GM19324 (cell line): ENCODE results near the gene MAGI2.

Experiments
- ATAC-seq: cut with Tn5 transposase; IDR thresholded peaks from one replicate; pipeline ENCODE4 v1.9.1; 2021; ENCODE audit warnings: mild to moderate bottlenecking, moderate library complexity; ENCODE audit not compliant: unreplicated experiment, low FRiP score

Gene MAGI2

GRCh38 chr7:78148166-78148894 lies 1305.1 kb downstream of the MAGI2 start:
- ATAC-seq, result no peak

- no peak for ATAC-seq
Measured at GRCh38 chr7:78146546-78146945, 1306.9 kb downstream of the MAGI2 start.

DNA sequence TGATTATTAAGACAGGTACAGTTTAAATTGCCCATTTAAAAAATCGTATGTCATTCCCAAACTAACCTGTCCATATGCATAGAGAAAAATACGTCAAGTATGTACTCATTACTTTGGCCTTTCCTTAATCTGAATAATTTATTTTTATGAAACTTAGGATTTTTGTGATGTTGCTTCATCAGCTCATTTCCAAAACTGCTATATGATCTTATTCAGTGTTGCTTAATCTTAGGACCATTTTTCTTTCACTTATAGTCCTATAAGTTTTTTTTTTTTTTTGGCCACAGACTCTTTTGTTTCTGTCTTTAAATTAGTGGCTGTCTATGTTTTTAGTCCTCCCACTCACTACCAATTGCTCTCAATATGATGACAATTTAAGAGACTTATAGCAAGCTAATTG lies 1309.8 kb downstream of the MAGI2 start:
- no peak for ATAC-seq

DNA sequence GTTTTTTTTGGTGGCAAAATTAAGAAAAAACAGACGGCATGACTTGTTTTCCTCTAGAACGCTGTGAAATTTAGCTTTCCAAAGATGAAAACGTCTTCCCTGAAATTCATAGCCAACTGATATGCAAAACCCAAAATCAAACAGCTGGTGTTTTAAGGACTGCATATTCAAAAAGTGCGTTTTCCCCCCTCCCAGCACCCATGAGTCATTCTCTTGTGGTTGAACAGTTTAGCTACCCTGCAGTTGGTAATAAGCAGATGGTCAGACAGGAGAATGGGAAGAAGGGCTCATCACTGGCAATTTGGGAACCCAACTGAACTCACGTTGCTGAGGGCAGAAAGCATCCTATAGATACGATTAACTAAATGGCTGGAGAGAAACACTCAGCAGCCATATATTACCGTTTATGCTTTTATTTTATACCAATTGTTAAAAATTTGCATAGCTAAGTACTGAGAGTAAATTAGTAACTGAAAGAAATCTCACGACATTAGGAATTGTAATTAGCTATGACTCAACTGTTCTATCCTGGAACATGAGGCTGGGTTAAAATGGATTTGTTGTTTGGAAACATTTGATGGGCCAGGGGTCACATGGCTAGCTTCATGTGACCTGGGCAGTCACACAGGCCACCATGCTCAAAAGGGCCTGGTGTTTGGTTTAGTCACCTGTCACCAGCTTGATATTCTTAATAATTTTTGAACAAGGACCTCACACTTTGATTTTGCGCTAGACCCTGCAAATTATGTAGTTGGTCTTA lies 1311.8 kb downstream of the MAGI2 start:
- ATAC-seq, result no peak

DNA sequence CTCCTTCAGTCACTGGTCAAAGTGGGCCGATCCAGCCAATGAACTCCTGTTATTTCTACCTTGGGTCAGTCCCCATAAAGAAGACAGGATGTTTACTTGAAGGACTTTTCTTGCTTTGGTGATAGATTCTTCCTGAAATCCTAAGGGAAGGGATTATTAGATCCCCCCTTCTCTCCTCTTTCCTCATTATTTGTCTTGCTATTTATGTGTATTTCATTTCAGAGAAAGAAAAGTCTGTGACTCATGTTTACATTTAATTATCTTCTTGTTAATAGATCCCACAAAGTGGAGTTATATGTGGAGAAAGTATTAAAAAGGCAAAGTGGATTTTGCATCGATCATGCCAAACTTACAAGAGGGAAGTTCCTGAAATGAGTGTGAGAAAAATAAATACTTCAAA lies 1313.4 kb downstream of the MAGI2 start:
- ATAC-seq, result no peak

- no peak for ATAC-seq
Measured at GRCh38 chr7:78139335-78139734, 1314.1 kb downstream of the MAGI2 start.

- no peak for ATAC-seq
Measured at GRCh38 chr7:78134774-78135173, 1318.7 kb downstream of the MAGI2 start.

- no peak for ATAC-seq
Measured at GRCh38 chr7:78134256-78134655, 1319.2 kb downstream of the MAGI2 start.

GRCh38 chr7:78130446-78131215 lies 1322.8 kb downstream of the MAGI2 start:
- no peak for ATAC-seq

GRCh38 chr7:78129865-78130264 lies 1323.6 kb downstream of the MAGI2 start:
- no peak for ATAC-seq

DNA sequence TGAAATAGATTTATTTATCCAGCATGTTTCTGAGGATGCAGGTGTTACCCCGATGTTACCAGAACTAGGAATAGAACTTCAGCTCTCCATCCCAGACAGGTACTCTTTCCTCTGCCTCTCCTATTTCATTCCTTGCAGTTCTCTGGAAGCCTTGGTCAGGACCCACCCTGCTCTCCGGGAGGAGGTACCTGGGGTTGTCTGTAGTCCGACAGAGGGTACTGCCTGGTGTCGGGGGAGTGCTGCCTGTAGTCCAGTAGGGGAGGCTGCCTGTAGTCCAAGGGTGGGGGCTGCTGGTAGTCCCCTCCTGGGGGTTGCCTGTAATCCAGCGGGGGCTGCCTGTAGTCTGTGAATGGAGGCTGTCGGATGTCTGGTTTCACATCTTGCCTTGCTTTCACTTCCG lies 1326.5 kb downstream of the MAGI2 start:
- no peak for ATAC-seq

GRCh38 chr7:78125884-78126283 lies 1327.6 kb downstream of the MAGI2 start:
- no peak for ATAC-seq

DNA sequence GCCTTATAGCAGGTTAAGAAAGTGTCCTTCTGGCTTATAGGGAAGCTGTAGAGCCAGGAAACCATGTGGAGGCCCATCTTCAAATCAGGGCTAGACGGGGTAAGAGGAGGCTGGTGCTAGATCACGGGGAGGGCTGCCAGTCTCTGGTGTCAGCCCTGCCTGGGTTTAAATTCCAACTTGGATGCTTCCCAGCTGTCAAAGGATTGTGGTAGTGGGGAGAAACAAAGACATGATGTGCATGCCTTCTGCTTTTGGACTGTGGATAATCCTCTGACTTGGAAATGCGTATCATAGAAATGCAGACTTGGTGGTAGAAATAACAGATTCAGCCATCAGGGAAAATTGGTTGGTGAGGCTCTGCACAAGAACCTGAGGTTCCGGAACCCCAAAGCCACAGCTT lies 1329.3 kb downstream of the MAGI2 start:
- no peak for ATAC-seq

GRCh38 chr7:78121888-78122287 lies 1331.6 kb downstream of the MAGI2 start:
- no peak for ATAC-seq

GRCh38 chr7:78118470-78118869 lies 1335.0 kb downstream of the MAGI2 start:
- ATAC-seq, result no peak

DNA sequence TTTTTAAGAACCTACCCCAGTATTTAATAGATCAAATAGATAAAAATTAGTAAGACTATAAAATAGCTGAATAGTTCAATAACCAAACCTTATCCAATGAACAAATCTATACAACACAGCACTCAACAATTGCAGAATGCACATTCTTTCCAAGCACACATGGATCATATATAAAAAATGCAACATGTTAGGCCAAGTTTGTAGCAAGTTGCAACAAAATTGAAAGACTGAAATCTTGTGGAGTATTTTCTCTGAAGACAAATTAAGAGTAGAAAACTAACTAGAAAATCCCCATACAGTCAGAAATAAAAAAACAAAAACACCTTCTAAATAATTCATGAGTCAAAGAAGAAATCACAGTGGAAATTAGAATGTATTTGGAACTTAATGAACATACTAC lies 1337.6 kb downstream of the MAGI2 start:
- ATAC-seq, result no peak

GRCh38 chr7:78114993-78115392 lies 1338.5 kb downstream of the MAGI2 start:
- no peak for ATAC-seq

GRCh38 chr7:78112488-78112887 lies 1341.0 kb downstream of the MAGI2 start:
- no peak for ATAC-seq

DNA sequence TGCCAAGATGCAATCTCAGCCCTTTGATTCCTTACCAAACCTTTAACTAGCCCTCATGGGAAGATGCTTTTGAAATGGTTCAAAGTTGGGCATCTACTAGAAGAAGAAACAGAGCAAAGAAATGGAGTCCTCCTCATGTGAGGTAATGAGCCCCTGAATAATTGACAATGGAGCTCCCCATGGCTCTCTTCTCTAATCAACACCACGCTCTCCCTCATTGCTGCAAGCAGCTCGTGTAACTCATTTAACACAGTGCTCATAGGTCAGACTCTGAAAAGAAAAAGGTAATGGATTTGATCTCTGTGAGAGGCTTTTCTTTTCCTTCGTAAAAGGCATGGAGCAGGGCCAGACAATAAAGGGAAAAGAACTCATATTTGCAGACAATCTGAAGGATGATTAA lies 1342.1 kb downstream of the MAGI2 start:
- ATAC-seq, result no peak

DNA sequence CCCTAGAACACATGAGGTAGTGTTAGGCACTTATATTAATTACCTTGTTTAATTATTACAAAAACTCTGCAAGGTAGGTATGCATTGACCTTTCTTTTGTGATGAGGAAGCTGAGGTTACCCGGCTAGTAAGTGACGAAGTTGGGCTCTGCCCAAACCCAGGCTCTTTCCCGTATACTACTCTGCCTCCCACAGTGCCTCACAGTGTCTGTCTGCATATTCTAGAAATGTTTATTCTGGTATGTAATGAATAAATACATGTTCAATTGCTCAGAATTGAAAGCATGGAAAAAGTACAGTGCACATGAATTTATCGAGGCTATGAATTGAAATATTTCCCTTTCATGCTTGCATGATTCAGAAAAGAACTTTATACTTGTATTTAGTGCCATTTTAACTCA lies 1350.0 kb downstream of the MAGI2 start:
- ATAC-seq, result no peak

DNA sequence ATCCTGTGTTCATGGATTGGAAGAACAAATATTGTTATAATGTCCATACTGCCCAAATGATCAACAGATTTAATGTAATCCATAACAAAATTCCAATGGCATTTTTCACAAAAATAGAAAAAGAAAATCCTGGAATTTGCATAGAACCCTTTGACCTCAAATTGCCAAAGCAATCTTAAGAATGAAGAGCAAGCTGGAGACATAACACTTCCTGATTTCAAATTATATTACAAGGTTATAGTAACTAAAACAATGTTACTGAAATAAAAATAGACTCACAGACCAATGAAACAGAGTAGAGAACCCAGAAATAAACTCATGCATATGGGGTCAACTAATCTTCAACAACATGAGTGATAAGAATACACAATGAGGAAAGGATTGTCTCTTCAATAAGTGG lies 1352.4 kb downstream of the MAGI2 start:
- no peak for ATAC-seq
